Measurements from ENCODE around the gene DIDO1. TPM values are rescaled to one million over a fixed set of nuclear protein-coding genes. Genes with fewer than 3 reads are reported as not detected.

The DIDO1 gene
- total RNA-seq, 4 donors from 2014 or later, result 68.3 to 135 (median 88.0) TPM

GRCh38 chr20:62828511-62829230, 97.6 kb downstream of the DIDO1 start:
- Histone ChIP-seq H3K36me3 (no peaks in the 10 kb centered on the region), H3K9me3 (no peaks in the 10 kb centered on the region), H3K27ac (no peak overlapping the region), H3K27me3 (no peaks in the 10 kb centered on the region), H3K4me3 (no peak overlapping the region), H3K4me1 (peaks cover 31 to 40% (median 36%) of the 10 kb centered on the region in 4 donors)
- WGBS, 2 donors (ENCODE audit: low coverage in 1 of 2), result 83% methylated on average over 28 of the region's 29 CpGs; no CpG with 5 or more reads in 1 of the 2 donors
- DNase-seq, result no peak
- in situ Hi-C loops (cut with MboI; ENCODE audit: low pct_ligation_motif_present in 1 of 4, low pct_unique_long_range_greater_than_20kb in 1 of 4, low sequenced_read_pairs in 3 of 4) (no loop called here), intact Hi-C loops (cut with DNase I; ENCODE audit: low total_unique reads) (no loop called here)
- TF ChIP-seq POLR2AphosphoS5 (IDR thresholded peaks at IDR 0.05) (no peak), EP300 (IDR thresholded peaks at IDR 0.05; ENCODE audit: low read depth) (no peak), POLR2A (IDR thresholded peaks at IDR 0.05) (no peak)
- TF ChIP-seq, protein P1, sequence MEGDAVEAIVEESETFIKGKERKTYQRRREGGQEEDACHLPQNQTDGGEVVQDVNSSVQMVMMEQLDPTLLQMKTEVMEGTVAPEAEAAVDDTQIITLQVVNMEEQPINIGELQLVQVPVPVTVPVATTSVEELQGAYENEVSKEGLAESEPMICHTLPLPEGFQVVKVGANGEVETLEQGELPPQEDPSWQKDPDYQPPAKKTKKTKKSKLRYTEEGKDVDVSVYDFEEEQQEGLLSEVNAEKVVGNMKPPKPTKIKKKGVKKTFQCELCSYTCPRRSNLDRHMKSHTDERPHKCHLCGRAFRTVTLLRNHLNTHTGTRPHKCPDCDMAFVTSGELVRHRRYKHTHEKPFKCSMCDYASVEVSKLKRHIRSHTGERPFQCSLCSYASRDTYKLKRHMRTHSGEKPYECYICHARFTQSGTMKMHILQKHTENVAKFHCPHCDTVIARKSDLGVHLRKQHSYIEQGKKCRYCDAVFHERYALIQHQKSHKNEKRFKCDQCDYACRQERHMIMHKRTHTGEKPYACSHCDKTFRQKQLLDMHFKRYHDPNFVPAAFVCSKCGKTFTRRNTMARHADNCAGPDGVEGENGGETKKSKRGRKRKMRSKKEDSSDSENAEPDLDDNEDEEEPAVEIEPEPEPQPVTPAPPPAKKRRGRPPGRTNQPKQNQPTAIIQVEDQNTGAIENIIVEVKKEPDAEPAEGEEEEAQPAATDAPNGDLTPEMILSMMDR (IDR thresholded peaks at IDR 0.05), result no peak

DNA sequence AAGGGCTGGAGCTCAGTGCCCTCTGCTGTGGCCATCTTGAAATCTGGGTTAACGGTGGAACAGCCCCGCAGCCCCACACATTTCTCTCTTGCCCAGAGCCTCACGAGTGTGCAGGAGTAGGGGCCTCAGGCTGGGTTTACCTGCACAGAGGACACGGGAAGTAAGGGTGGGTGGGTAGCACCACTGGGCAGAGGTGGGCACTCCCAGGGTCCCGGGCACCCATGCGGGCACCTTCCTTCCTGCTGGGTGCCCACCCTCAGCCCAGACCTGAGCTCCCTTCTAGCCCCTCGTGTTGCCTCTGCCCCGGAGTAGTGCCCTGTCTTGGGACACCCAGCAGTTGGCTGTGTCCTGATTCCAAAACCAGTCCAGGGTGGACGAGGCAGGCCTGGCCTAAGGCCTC, 98.3 kb downstream of the DIDO1 start:
- no peak overlapping the region for H3K4me3 ChIP-seq
- H3K4me1 ChIP-seq, result peaks cover 31 to 36% (median 33%) of the 10 kb centered on the region in 4 donors
- H3K27ac ChIP-seq, result no peak overlapping the region
- H3K27me3 ChIP-seq, result no peaks in the 10 kb centered on the region
- intact Hi-C loops (cut with DNase I; ENCODE audit: low total_unique reads) (no loop called here), in situ Hi-C loops (cut with MboI; ENCODE audit: low pct_ligation_motif_present in 1 of 4, low pct_unique_long_range_greater_than_20kb in 1 of 4, low sequenced_read_pairs in 3 of 4) (no loop called here)
- H3K9me3 ChIP-seq, result no peaks in the 10 kb centered on the region
- H3K36me3 ChIP-seq, result no peaks in the 10 kb centered on the region
- TF ChIP-seq EP300 (IDR thresholded peaks at IDR 0.05; ENCODE audit: low read depth) (no peak), POLR2A (IDR thresholded peaks at IDR 0.05) (no peak)
- TF ChIP-seq, protein P1 (IDR thresholded peaks at IDR 0.05), result no peak
- WGBS, 2 donors (ENCODE audit: low coverage in 1 of 2), result 86% methylated on average over 9 of the region's 9 CpGs; no CpG with 5 or more reads in 1 of the 2 donors
- no peak for DNase-seq

Small RNAs within 50 kb of the gene (small RNA-seq; reads per million reads assigned to genes)
- 0 reads per million in 4 donors for gene DPH3P1

Other genes with a start within 250 kb of the DIDO1 start
- 10 to 100 TPM in 1 of 4 donors, 1 to 10 TPM in 3; 1.5 to 23.9 (median 4.7) TPM for gene NTSR1, start 217.7 kb downstream of the DIDO1 start, total RNA-seq
- gene MRGBP, start 130.0 kb downstream of the DIDO1 start, total RNA-seq, result 10 to 100 TPM; 10.8 to 13.0 (median 11.9) TPM
- gene OGFR, start 121.7 kb downstream of the DIDO1 start, total RNA-seq, result 100 to 1,000 TPM in 1 of 4 donors, 10 to 100 TPM in 3; 55.2 to 137 (median 71.1) TPM
- 100 to 1,000 TPM in 1 of 4 donors, 10 to 100 TPM in 1, 1 to 10 TPM in 2; 6.0 to 223 (median 8.0) TPM for gene COL9A3, start 109.5 kb downstream of the DIDO1 start, total RNA-seq
- gene TCFL5, start 64.7 kb downstream of the DIDO1 start, total RNA-seq, result 10 to 100 TPM in 1 of 4 donors, 1 to 10 TPM in 3; 5.2 to 19.9 (median 5.9) TPM
- gene GID8, start 11.6 kb upstream of the DIDO1 start, total RNA-seq, result 10 to 100 TPM; 29.5 to 34.1 (median 31.7) TPM
- gene SLC17A9, start 26.2 kb upstream of the DIDO1 start, total RNA-seq, result 10 to 100 TPM in 1 of 4 donors, 1 to 10 TPM in 3; 2.8 to 32.9 (median 4.6) TPM
- not detected for gene BHLHE23, start 80.5 kb upstream of the DIDO1 start, total RNA-seq